ENCODE results near the gene PDZD2.
A peak's percentile ranks its signal among the peaks of the same experiment; 100 is the strongest.
"Not testable (repeated sequence)": the region's sequence is repeated elsewhere in the genome, so short reads cannot be mapped to it uniquely, and the experiment has no call there.

Gene PDZD2

GRCh38 chr5:32057187-32058096 lies 418.5 kb downstream of the PDZD2 start:
- DNase-seq = no peak

- DNase-seq = no peak
Observed at GRCh38 chr5:32058101-32058500, 419.2 kb downstream of the PDZD2 start.

GRCh38 chr5:32058997-32059396 lies 420.1 kb downstream of the PDZD2 start:
- DNase-seq = no peak

- DNase-seq = no peak
Observed at GRCh38 chr5:32059761-32060530, 421.0 kb downstream of the PDZD2 start.

- no peak for DNase-seq
Observed at GRCh38 chr5:32061236-32061635, 422.3 kb downstream of the PDZD2 start.

- no peak for DNase-seq
Observed at GRCh38 chr5:32066448-32066847, 427.5 kb downstream of the PDZD2 start.

GRCh38 chr5:32067774-32068470 lies 429.0 kb downstream of the PDZD2 start:
- no peak for DNase-seq

DNA sequence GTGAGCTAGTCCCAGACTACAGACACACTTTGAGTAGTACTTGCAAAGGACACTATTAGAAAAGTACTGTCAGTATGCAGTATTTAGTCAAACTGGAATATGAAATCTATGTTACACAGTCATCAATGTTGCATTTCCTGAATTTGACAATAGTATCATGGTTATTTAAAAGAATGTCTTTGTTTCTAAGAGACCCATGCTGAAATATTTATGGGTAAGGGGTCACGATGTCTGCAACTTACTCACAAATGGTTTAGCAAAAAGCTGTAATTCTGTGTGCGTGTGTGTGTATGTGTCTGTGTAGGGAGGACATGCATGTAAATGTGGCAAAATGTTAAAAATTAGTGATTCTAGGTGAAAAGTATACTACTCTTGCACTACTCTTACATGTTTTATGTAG lies 429.6 kb downstream of the PDZD2 start:
- DNase-seq = no peak

DNA sequence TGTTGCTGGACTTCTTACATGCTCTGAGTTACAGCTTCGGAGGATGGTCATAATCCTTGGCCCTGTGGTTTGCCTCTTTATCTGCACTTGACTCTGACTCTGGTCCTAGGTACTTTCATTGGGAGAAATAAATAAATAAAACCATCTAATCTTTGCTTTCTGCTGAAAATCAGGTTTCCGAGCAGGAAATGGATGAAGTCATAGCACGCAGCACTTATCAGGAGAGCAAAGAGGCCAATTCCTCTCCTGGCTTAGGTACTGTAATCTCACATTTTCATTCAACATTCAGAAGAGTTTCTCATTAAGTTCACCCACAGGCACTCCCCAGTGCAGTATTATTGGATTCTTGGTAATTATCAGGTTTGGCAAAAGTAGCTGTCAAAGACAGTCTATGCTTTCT lies 430.5 kb downstream of the PDZD2 start:
- DNase-seq = no peak

DNA sequence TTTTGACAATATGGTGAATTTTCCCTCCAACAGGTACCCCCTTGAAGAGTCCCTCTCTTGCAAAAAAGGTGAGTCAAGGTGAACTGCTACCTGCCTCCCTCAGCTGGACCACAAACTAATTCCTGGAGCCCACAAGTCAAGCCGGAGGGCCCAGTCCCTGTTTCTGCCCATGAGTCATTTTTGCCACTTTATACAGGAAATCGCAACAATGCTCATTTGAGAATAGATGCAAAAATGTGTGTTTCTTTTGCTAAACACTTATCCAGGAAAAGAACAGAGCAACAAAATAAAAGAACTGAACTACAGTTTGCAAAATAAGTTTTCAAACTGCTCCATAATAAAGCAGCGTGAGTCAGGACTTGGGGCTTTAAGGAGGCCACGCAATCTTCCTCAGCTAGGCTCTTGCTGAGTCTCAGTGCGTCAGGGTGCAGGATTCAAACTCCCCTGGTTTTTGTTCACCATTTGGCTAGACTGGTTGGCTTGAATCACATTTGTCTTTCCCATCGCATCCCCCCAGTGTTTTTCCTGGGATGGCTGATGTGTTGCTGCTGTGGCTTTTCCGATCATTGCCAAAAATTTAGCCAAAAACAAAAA lies 432.5 kb downstream of the PDZD2 start:
- no peak for DNase-seq

- DNase-seq = no peak
Observed at GRCh38 chr5:32072054-32072453, 433.1 kb downstream of the PDZD2 start.

DNA sequence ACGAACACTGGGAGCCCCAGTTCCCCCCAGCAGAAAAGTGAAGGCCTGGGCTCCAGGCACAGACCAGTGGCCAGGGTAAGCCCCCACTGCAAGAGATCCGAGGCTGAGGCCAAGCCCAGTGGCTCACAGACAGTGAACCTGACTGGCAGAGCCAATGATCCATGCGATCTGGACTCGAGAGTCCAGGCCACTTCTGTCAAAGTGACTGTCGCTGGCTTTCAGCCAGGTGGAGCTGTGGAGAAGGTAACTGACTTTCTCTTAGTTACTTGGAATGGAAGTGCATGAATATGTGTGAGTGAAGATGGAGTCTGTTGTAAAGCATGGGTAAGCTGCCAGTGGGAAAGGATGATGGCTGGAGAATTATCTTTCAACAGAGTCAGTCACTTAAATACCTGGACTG lies 435.5 kb downstream of the PDZD2 start:
- no peak for DNase-seq

- peak; percentile 64 for DNase-seq
Observed at GRCh38 chr5:32076699-32077695, 438.1 kb downstream of the PDZD2 start.

DNA sequence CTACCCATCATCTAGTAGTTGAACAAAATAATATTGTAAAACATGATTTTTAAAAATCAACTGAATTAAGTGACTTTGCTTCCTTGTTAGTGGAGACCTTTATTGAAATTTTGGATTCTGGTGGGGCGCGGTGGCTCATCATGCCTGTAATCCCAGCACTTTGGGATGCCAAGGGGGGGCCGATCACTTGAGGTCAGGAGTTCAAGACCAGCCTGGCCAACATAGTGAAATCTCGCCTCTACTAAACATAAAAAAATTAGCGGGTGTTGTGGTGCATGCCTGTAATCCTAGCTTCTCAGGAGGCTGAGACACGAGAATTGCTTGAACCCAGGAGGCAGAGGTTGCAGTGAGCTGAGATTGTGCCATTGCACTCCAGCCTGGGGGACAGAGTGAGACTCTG lies 439.9 kb downstream of the PDZD2 start:
- not testable (repeated sequence) for DNase-seq

GRCh38 chr5:32080565-32080964 lies 441.6 kb downstream of the PDZD2 start:
- not testable (repeated sequence) for DNase-seq

- no peak for DNase-seq
Observed at GRCh38 chr5:32082701-32083100, 443.8 kb downstream of the PDZD2 start.

- no peak for DNase-seq
Observed at GRCh38 chr5:32083981-32084430, 445.1 kb downstream of the PDZD2 start.

DNA sequence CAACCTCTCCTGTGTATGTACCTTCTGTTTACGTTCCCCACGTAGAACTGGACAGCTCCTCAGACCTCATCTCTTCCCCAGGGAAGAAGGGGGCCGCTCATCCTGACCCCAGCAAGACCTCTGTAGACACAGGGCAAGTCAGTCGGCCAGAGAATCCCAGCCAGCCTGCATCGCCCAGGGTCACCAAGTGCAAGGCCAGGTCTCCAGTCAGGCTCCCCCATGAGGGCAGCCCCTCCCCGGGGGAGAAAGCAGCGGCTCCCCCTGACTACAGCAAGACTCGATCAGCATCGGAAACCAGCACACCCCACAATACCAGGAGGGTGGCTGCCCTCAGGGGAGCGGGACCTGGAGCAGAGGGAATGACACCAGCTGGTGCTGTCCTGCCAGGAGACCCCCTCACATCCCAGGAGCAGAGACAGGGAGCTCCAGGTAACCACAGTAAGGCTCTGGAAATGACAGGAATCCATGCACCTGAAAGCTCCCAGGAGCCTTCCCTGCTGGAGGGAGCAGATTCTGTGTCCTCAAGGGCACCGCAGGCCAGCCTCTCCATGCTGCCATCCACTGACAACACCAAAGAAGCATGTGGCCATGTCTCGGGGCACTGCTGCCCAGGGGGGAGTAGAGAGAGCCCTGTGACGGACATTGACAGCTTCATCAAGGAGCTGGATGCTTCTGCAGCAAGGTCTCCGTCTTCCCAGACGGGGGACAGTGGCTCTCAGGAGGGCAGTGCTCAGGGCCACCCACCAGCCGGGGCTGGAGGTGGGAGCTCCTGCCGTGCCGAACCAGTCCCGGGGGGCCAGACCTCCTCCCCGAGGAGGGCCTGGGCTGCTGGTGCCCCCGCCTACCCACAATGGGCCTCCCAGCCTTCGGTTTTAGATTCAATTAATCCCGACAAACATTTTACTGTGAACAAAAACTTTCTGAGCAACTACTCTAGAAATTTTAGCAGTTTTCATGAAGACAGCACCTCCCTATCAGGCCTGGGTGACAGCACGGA lies 448.5 kb downstream of the PDZD2 start:
- no peak for DNase-seq

- DNase-seq = no peak
Observed at GRCh38 chr5:32088214-32088613, 449.3 kb downstream of the PDZD2 start.

Data from activated CD4-positive, alpha-beta T cell treated with anti-CD3 and anti-CD28 coated beads for 48 hours (primary cell).